Measurements from ENCODE around the gene PNPT1.
A peak's percentile ranks its signal among the peaks of the same experiment; 100 is the strongest.

Gene PNPT1

GRCh38 chr2:55617175-55618024, 76.2 kb downstream of the PNPT1 start, which contains the start of gene PPP4R3B:
Gene PPP4R3B, minus strand, starts transcription at chr2:55617622. Its CDS starts 337 bp downstream, at chr2:55617285.
- Histone ChIP-seq H3K4me3 (ENCODE audit: extremely low read depth, insufficient read depth, low read length, poor library complexity, severe bottlenecking) (peak within 1 kb of the TSS; percentile 92), H3K4me1 (ENCODE audit: control insufficient read depth, insufficient read depth, low read length, poor library complexity, severe bottlenecking) (no peaks in the 10 kb centered on the region), H3K27ac (ENCODE audit: low read depth, low read length, severe bottlenecking) (peak within 1 kb of the TSS; percentile 94), H3K36me3 (ENCODE audit: control insufficient read depth, insufficient read depth, low read length) (peaks cover 19% of the 10 kb centered on the region), H3K9me3 (ENCODE audit: control insufficient read depth, low read length) (no peaks in the 10 kb centered on the region)
- WGBS, 2 experiments (ENCODE audit: insufficient coverage in 2 of 2): 0% methylated on average over 64 to 76 of the region's 82 CpGs

- no peaks in the 10 kb centered on the region for H3K4me1 ChIP-seq (ENCODE audit: control insufficient read depth, insufficient read depth, low read length, poor library complexity, severe bottlenecking)
- 1% methylated on average over 18 to 19 of the region's 24 CpGs for WGBS, 2 experiments (ENCODE audit: insufficient coverage in 2 of 2)
- no peaks in the 10 kb centered on the region for H3K9me3 ChIP-seq (ENCODE audit: control insufficient read depth, low read length)
- H3K36me3 ChIP-seq (ENCODE audit: control insufficient read depth, insufficient read depth, low read length): peaks cover 24% of the 10 kb centered on the region
- peak overlapping the region; percentile 94 for H3K27ac ChIP-seq (ENCODE audit: low read depth, low read length, severe bottlenecking)
- peak overlapping the region; percentile 92 for H3K4me3 ChIP-seq (ENCODE audit: extremely low read depth, insufficient read depth, low read length, poor library complexity, severe bottlenecking)
Observed at GRCh38 chr2:55616551-55617174, 77.0 kb downstream of the PNPT1 start.

GRCh38 chr2:55611997-55612396, 81.6 kb downstream of the PNPT1 start:
- H3K36me3 ChIP-seq (ENCODE audit: control insufficient read depth, insufficient read depth, low read length): peaks cover 28% of the 10 kb centered on the region
- WGBS, 2 experiments (ENCODE audit: insufficient coverage in 2 of 2): 100% methylated on average over 1 of the region's 1 CpG; no CpG with 5 or more reads in 1 of the 2 experiments
- H3K4me1 ChIP-seq (ENCODE audit: control insufficient read depth, insufficient read depth, low read length, poor library complexity, severe bottlenecking): no peaks in the 10 kb centered on the region
- no peak overlapping the region for H3K27ac ChIP-seq (ENCODE audit: low read depth, low read length, severe bottlenecking)
- H3K4me3 ChIP-seq (ENCODE audit: extremely low read depth, insufficient read depth, low read length, poor library complexity, severe bottlenecking): no peak overlapping the region
- H3K9me3 ChIP-seq (ENCODE audit: control insufficient read depth, low read length): no peaks in the 10 kb centered on the region

- H3K27ac ChIP-seq (ENCODE audit: low read depth, low read length, severe bottlenecking): no peak overlapping the region
- H3K36me3 ChIP-seq (ENCODE audit: control insufficient read depth, insufficient read depth, low read length): peaks cover 28% of the 10 kb centered on the region
- H3K4me1 ChIP-seq (ENCODE audit: control insufficient read depth, insufficient read depth, low read length, poor library complexity, severe bottlenecking): no peaks in the 10 kb centered on the region
- H3K9me3 ChIP-seq (ENCODE audit: control insufficient read depth, low read length): no peaks in the 10 kb centered on the region
- no CpG with 5 or more reads among the region's 3 CpGs for WGBS, 2 experiments (ENCODE audit: insufficient coverage in 2 of 2)
- no peak overlapping the region for H3K4me3 ChIP-seq (ENCODE audit: extremely low read depth, insufficient read depth, low read length, poor library complexity, severe bottlenecking)
Observed at GRCh38 chr2:55610954-55611743, 82.5 kb downstream of the PNPT1 start.

GRCh38 chr2:55609938-55610578, 83.6 kb downstream of the PNPT1 start:
- Histone ChIP-seq H3K4me1 (ENCODE audit: control insufficient read depth, insufficient read depth, low read length, poor library complexity, severe bottlenecking) (no peaks in the 10 kb centered on the region), H3K9me3 (ENCODE audit: control insufficient read depth, low read length) (no peaks in the 10 kb centered on the region), H3K27ac (ENCODE audit: low read depth, low read length, severe bottlenecking) (no peak overlapping the region), H3K36me3 (ENCODE audit: control insufficient read depth, insufficient read depth, low read length) (peaks cover 28% of the 10 kb centered on the region), H3K4me3 (ENCODE audit: extremely low read depth, insufficient read depth, low read length, poor library complexity, severe bottlenecking) (no peak overlapping the region)
- WGBS, 2 experiments (ENCODE audit: insufficient coverage in 2 of 2): no CpG with 5 or more reads among the region's 1 CpG

GRCh38 chr2:55609193-55609794, 84.3 kb downstream of the PNPT1 start:
- WGBS, 2 experiments (ENCODE audit: insufficient coverage in 2 of 2): 83% methylated on average over 5 of the region's 8 CpGs
- Histone ChIP-seq H3K27ac (ENCODE audit: low read depth, low read length, severe bottlenecking) (no peak overlapping the region), H3K4me1 (ENCODE audit: control insufficient read depth, insufficient read depth, low read length, poor library complexity, severe bottlenecking) (no peaks in the 10 kb centered on the region)

GRCh38 chr2:55607717-55608116, 85.9 kb downstream of the PNPT1 start:
- H3K4me3 ChIP-seq (ENCODE audit: extremely low read depth, insufficient read depth, low read length, poor library complexity, severe bottlenecking): no peak overlapping the region
- H3K27ac ChIP-seq (ENCODE audit: low read depth, low read length, severe bottlenecking): no peak overlapping the region
- H3K4me1 ChIP-seq (ENCODE audit: control insufficient read depth, insufficient read depth, low read length, poor library complexity, severe bottlenecking): no peaks in the 10 kb centered on the region
- peaks cover 25% of the 10 kb centered on the region for H3K36me3 ChIP-seq (ENCODE audit: control insufficient read depth, insufficient read depth, low read length)
- 75 to 100% methylated on average over 1 of the region's 3 CpGs for WGBS, 2 experiments (ENCODE audit: insufficient coverage in 2 of 2)
- H3K9me3 ChIP-seq (ENCODE audit: control insufficient read depth, low read length): no peaks in the 10 kb centered on the region

More at GRCh38 chr2:55609193-55609794, 84.3 kb downstream of the PNPT1 start:
- H3K4me3 ChIP-seq (ENCODE audit: extremely low read depth, insufficient read depth, low read length, poor library complexity, severe bottlenecking): no peak overlapping the region
- H3K9me3 ChIP-seq (ENCODE audit: control insufficient read depth, low read length): no peaks in the 10 kb centered on the region
- peaks cover 28% of the 10 kb centered on the region for H3K36me3 ChIP-seq (ENCODE audit: control insufficient read depth, insufficient read depth, low read length)

GRCh38 chr2:55604027-55604565, 89.5 kb downstream of the PNPT1 start:
- Histone ChIP-seq H3K36me3 (ENCODE audit: control insufficient read depth, insufficient read depth, low read length) (peaks cover 21% of the 10 kb centered on the region), H3K27ac (ENCODE audit: low read depth, low read length, severe bottlenecking) (no peak overlapping the region), H3K9me3 (ENCODE audit: control insufficient read depth, low read length) (no peaks in the 10 kb centered on the region), H3K4me3 (ENCODE audit: extremely low read depth, insufficient read depth, low read length, poor library complexity, severe bottlenecking) (no peak overlapping the region), H3K4me1 (ENCODE audit: control insufficient read depth, insufficient read depth, low read length, poor library complexity, severe bottlenecking) (no peaks in the 10 kb centered on the region)
- no CpG with 5 or more reads among the region's 1 CpG for WGBS, 2 experiments (ENCODE audit: insufficient coverage in 2 of 2)

- Histone ChIP-seq H3K36me3 (ENCODE audit: control insufficient read depth, insufficient read depth, low read length) (peaks cover 39% of the 10 kb centered on the region), H3K4me1 (ENCODE audit: control insufficient read depth, insufficient read depth, low read length, poor library complexity, severe bottlenecking) (no peaks in the 10 kb centered on the region), H3K4me3 (ENCODE audit: extremely low read depth, insufficient read depth, low read length, poor library complexity, severe bottlenecking) (no peak overlapping the region), H3K9me3 (ENCODE audit: control insufficient read depth, low read length) (no peaks in the 10 kb centered on the region), H3K27ac (ENCODE audit: low read depth, low read length, severe bottlenecking) (no peak overlapping the region)
Observed at GRCh38 chr2:55601849-55602248, 91.8 kb downstream of the PNPT1 start.

All from mesodermal cell (in vitro differentiated cells).